Stimulated activated naive CD8-positive, alpha-beta T cell treated with anti-CD3 and anti-CD28 coated beads, Interleukin-15, Interleukin-2, amounts not matched to agents 100 ng/mL and 50 ng/mL, for 24 hours (primary cell): Measurements from ENCODE around the gene ATP8B2.
"Not testable (repeated sequence)": the region's sequence is repeated elsewhere in the genome, so short reads cannot be mapped to it uniquely, and the experiment has no call there.

Experiments used
- H3K27ac Mint-ChIP-seq: one replicate; pipeline ENCODE4 v1.8.0; 2021; ENCODE audit warnings: mild to moderate bottlenecking, mixed read lengths
- H3K27me3 Mint-ChIP-seq: one replicate; pipeline ENCODE4 v1.8.0; 2021; ENCODE audit warnings: mixed read lengths
- H3K36me3 Mint-ChIP-seq: one replicate; pipeline ENCODE4 v1.8.0; 2021; ENCODE audit warnings: low read depth, mixed read lengths
- H3K4me1 Mint-ChIP-seq: one replicate; pipeline ENCODE4 v1.8.0; 2021; ENCODE audit warnings: low read depth, mixed read lengths
- H3K4me3 Mint-ChIP-seq: one replicate; pipeline ENCODE4 v1.8.0; 2021; ENCODE audit warnings: mild to moderate bottlenecking, mixed read lengths
- H3K9me3 Mint-ChIP-seq: one replicate; pipeline ENCODE4 v1.8.0; 2021; ENCODE audit warnings: mixed read lengths

The ATP8B2 gene

GRCh38 chr1:154351363-154352068 is 26.2 kb downstream of the ATP8B2 start:
- H3K9me3 Mint-ChIP-seq = no peaks in the 10 kb centered on the region
- peaks cover 5% of the 10 kb centered on the region for H3K27me3 Mint-ChIP-seq
- peaks cover 51% of the 10 kb centered on the region for H3K4me1 Mint-ChIP-seq
- no peak overlapping the region for H3K4me3 Mint-ChIP-seq
- no peak overlapping the region for H3K27ac Mint-ChIP-seq
- peaks cover 28% of the 10 kb centered on the region for H3K36me3 Mint-ChIP-seq

GRCh38 chr1:154352245-154352580 is 26.9 kb downstream of the ATP8B2 start:
- H3K27ac Mint-ChIP-seq = no peak overlapping the region
- H3K4me1 Mint-ChIP-seq = peaks cover 44% of the 10 kb centered on the region
- peak overlapping the region; percentile 84 for H3K4me3 Mint-ChIP-seq
- peaks cover 23% of the 10 kb centered on the region for H3K36me3 Mint-ChIP-seq
- H3K27me3 Mint-ChIP-seq = peaks cover 5% of the 10 kb centered on the region
- no peaks in the 10 kb centered on the region for H3K9me3 Mint-ChIP-seq

- H3K4me3 Mint-ChIP-seq = peak overlapping the region; percentile 84
- peaks cover 41% of the 10 kb centered on the region for H3K4me1 Mint-ChIP-seq
- H3K36me3 Mint-ChIP-seq = peaks cover 19% of the 10 kb centered on the region
- H3K27ac Mint-ChIP-seq = peak overlapping the region; percentile 39
- H3K27me3 Mint-ChIP-seq = peaks cover 5% of the 10 kb centered on the region
- H3K9me3 Mint-ChIP-seq = no peaks in the 10 kb centered on the region
Measured at GRCh38 chr1:154352581-154353459, 27.5 kb downstream of the ATP8B2 start.

DNA sequence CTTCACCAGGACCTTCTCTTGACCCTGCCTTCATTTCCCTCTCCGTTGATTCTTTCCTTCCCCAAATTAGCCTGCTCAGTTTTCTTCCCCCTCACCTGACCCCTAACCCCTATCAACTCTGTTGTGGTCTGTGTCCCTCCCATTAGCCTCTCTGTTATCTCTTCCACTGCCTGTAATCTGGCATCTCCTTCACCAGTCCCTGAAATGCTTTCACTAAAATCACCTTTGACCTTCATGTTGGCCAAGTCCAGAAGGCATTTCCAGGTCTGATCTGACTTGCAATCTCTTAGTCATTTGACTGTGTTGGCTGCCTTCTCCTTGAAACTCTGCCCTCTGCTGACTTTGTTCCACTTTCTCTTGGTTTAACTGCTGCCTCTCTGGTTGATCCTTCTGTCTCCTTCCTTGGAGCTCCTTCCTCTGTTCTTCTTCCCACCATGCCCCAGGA is 28.2 kb downstream of the ATP8B2 start:
- H3K36me3 Mint-ChIP-seq = peaks cover 12% of the 10 kb centered on the region
- peak overlapping the region; percentile 84 for H3K4me3 Mint-ChIP-seq
- no peaks in the 10 kb centered on the region for H3K9me3 Mint-ChIP-seq
- H3K27me3 Mint-ChIP-seq = peaks cover 5% of the 10 kb centered on the region
- H3K27ac Mint-ChIP-seq = peak overlapping the region; percentile 39
- peaks cover 34% of the 10 kb centered on the region for H3K4me1 Mint-ChIP-seq

- H3K36me3 Mint-ChIP-seq = peaks cover 7% of the 10 kb centered on the region
- no peak overlapping the region for H3K27ac Mint-ChIP-seq
- no peak overlapping the region for H3K4me3 Mint-ChIP-seq
- peaks cover 30% of the 10 kb centered on the region for H3K4me1 Mint-ChIP-seq
- peaks cover 5% of the 10 kb centered on the region for H3K27me3 Mint-ChIP-seq
- H3K9me3 Mint-ChIP-seq = no peaks in the 10 kb centered on the region
Measured at GRCh38 chr1:154353966-154354365, 28.6 kb downstream of the ATP8B2 start.

DNA sequence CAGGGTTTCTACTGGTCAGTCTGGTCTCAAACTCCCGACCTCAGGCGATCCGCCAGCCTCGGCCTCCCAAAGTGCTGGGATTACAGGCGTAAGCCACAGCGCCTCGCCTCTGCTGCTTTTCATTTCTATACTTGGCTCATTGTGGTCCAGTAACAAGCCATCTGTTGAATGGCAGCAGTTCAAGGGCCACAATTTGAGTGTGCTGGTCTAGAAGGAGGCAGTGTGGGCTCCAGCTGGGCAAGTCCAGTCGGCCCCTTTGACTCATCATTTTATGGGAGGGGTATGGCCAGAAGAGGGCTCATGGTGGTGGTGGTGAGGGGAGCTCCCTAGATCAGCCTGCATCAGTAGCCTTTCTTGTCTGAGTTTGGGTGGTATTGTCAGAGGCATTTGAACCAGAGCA is 33.2 kb downstream of the ATP8B2 start:
- Mint-ChIP-seq H3K4me3 (no peak overlapping the region), H3K9me3 (no peaks in the 10 kb centered on the region), H3K27me3 (peaks cover 5% of the 10 kb centered on the region), H3K36me3 (no peaks in the 10 kb centered on the region), H3K27ac (no peak overlapping the region), H3K4me1 (peaks cover 10% of the 10 kb centered on the region)

DNA sequence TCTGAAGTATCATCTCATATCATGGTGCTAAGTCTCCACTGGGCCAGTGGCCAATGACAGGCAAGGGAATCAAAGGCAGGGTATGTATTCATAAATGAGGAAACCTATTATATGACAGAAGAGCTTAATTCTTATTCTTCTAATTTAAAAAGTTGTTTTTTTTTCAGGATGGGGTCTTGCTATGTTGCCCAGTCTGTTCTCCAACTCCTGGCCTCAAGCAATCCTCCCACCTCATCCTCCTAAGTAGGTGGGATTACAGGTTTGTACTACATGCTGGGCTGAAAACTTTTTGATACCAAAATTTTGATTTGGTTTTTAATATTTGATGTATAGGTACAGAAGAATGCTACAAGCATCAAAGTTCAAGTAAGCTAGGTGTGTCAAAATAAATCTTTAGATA is 35.0 kb downstream of the ATP8B2 start:
- H3K27me3 Mint-ChIP-seq = no peaks in the 10 kb centered on the region
- H3K4me3 Mint-ChIP-seq = no peak overlapping the region
- H3K27ac Mint-ChIP-seq = no peak overlapping the region
- no peaks in the 10 kb centered on the region for H3K36me3 Mint-ChIP-seq
- H3K4me1 Mint-ChIP-seq = no peaks in the 10 kb centered on the region
- H3K9me3 Mint-ChIP-seq = no peaks in the 10 kb centered on the region

GRCh38 chr1:154360881-154361280 is 35.6 kb downstream of the ATP8B2 start:
- not testable (repeated sequence) for H3K4me3 Mint-ChIP-seq, H3K9me3 Mint-ChIP-seq, H3K27me3 Mint-ChIP-seq, H3K4me1 Mint-ChIP-seq, H3K36me3 Mint-ChIP-seq
- H3K27ac Mint-ChIP-seq = peak overlapping the region; percentile 55

GRCh38 chr1:154361357-154361756 is 36.0 kb downstream of the ATP8B2 start:
- no peak overlapping the region for H3K27ac Mint-ChIP-seq
- no peaks in the 10 kb centered on the region for H3K27me3 Mint-ChIP-seq
- no peak overlapping the region for H3K4me3 Mint-ChIP-seq
- no peaks in the 10 kb centered on the region for H3K36me3 Mint-ChIP-seq
- H3K4me1 Mint-ChIP-seq = peaks cover 6% of the 10 kb centered on the region
- no peaks in the 10 kb centered on the region for H3K9me3 Mint-ChIP-seq

- no peaks in the 10 kb centered on the region for H3K36me3 Mint-ChIP-seq
- H3K4me1 Mint-ChIP-seq = peaks cover 14% of the 10 kb centered on the region
- no peak overlapping the region for H3K27ac Mint-ChIP-seq
- H3K9me3 Mint-ChIP-seq = no peaks in the 10 kb centered on the region
- H3K27me3 Mint-ChIP-seq = no peaks in the 10 kb centered on the region
- no peak overlapping the region for H3K4me3 Mint-ChIP-seq
Measured at GRCh38 chr1:154371436-154371835, 46.1 kb downstream of the ATP8B2 start.

DNA sequence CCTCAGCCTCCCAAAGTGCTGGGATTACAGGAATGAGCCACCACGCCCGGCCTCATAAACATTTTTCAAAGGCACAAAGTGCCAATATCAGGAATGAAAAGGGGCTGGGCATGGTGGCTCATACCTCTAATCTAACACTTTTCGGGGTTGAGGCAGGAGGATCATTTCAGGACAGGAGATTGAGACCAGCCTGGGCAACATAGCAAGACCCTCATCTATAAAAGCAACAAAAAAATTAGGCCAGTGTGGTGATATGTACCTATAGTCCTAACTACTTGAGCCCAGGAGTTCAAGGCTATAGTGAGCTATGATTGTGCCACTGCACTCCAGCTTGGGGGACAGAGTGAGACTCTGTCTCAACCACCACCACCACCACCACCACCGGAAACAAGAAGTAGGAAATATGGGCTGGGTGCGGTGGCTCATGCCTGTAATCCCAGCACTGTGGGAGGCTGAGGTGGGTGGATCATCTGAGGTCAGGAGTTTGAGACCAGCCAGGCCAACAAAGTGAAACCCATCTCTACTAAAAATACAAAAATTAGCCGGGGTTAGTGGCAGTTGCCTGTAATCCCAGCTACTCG is 48.5 kb downstream of the ATP8B2 start:
- not testable (repeated sequence) for H3K4me3 Mint-ChIP-seq, H3K9me3 Mint-ChIP-seq, H3K36me3 Mint-ChIP-seq, H3K27ac Mint-ChIP-seq, H3K27me3 Mint-ChIP-seq
- peaks cover 14% of the 10 kb centered on the region for H3K4me1 Mint-ChIP-seq

DNA sequence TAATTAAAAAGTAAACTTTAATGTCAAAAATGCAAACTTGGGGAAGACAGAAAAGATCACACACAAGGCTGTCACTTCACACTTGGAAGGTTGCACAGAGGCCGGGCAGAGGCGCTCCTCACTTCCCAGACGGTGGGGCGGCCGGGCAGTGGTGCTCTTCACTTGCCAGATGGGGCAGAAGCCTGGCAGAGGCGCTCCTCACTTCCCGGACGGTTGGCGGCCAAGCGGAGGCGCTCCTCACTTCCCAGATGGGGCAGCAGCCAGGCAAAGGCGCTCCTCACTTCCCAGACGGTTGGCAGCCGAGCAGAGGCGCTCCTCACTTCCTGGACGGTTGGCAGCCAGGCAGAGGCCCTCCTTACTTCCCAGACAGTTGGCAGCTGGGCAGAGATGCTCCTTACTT is 54.0 kb downstream of the ATP8B2 start:
- H3K27me3 Mint-ChIP-seq = no peaks in the 10 kb centered on the region
- H3K9me3 Mint-ChIP-seq = no peaks in the 10 kb centered on the region
- peaks cover 18% of the 10 kb centered on the region for H3K4me1 Mint-ChIP-seq
- no peak overlapping the region for H3K4me3 Mint-ChIP-seq
- no peaks in the 10 kb centered on the region for H3K36me3 Mint-ChIP-seq
- H3K27ac Mint-ChIP-seq = no peak overlapping the region

- Mint-ChIP-seq H3K4me3 (no peak overlapping the region), H3K27ac (peak overlapping the region; percentile 73), H3K27me3 (no peaks in the 10 kb centered on the region), H3K9me3 (no peaks in the 10 kb centered on the region), H3K36me3 (no peaks in the 10 kb centered on the region), H3K4me1 (peaks cover 47% of the 10 kb centered on the region)
Measured at GRCh38 chr1:154384650-154385489, 59.5 kb downstream of the ATP8B2 start.

DNA sequence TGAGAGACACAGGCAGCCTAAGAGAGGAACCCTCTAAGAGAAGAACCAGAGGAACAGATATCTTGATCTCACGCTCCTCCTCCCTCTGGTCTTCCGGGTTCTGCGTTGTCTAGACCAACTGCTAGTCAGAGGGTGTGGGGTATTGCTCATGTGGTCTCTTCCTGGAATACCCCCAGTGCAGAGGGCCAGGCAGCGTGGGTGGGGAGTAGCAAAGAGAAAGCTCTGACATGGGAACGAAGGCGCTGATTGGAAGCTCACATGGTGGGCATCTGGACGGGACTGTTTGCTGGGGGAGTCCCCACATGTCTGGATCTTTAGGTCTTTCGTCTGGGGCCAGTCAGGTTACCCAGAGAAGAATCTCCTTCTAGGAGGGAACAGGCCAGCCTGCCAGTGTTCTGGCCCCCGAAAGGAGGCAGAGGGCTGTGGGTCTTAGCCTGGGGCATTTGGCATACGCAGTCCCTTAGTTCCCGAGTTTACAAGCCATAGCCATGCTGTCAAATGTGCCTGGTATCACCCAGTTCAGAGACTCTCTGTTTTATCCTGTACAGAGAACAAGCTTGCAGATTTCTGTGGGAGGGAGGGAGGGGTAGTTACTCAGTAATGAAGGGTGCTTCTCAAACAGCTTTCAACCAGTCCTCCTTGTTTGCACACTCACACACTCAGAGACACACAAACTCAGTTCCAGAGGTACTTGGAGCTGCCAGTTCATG is 61.5 kb downstream of the ATP8B2 start:
- no peaks in the 10 kb centered on the region for H3K36me3 Mint-ChIP-seq
- peak overlapping the region; percentile 75 for H3K4me3 Mint-ChIP-seq
- no peaks in the 10 kb centered on the region for H3K27me3 Mint-ChIP-seq
- no peaks in the 10 kb centered on the region for H3K9me3 Mint-ChIP-seq
- H3K27ac Mint-ChIP-seq = peak overlapping the region; percentile 93
- H3K4me1 Mint-ChIP-seq = peaks cover 51% of the 10 kb centered on the region
